NCI-H128 (cell line): ENCODE measurements around the gene TPGS2.
"Not testable (repeated sequence)": the region's sequence is repeated elsewhere in the genome, so short reads cannot be mapped to it uniquely, and the experiment has no call there.

Experiments
- DNase-seq: peaks from one replicate; lab custom pipeline; 2025; ENCODE audit not compliant: unreplicated experiment; lab: John Stamatoyannopoulos, UW

The TPGS2 gene

DNA sequence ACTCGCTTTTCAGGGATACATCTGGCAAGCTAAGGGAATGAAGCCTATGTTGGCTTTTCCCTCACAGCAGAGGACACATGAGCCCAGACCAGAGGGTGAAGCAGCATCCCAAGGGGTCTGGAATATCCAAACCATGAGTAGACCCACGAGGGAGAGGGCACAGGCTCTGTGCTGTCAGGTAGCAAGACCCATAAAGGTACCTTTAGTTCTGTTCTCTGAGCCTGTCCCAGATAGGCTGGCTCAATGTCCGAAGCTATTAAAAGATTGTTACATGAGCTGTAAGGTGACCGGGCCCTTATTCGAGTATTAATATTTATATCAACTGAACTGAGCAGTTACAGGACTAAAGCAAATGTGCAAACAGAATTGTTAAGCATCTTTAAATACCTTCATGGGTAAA is 52.2 kb downstream of the TPGS2 start:
- no peak for DNase-seq

DNA sequence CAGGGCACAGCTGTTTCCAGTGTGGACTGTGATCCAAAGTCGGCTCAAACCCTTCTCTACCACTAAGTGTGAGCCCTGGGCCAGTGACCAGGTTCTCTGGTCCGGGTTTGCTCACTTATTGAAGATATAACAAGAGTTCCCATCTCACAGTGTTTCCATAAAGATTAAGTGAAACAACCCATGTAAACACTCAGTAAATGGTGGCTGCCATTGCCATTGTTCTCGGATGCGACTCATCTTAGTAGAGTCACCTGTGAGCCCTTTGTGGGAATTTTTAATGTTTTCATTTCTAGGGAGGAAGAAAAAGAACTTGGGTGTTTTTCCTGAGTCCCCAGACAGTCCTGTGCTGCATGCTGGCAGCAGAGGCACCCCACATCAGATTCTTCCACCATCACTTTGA is 53.4 kb downstream of the TPGS2 start:
- DNase-seq, result no peak

DNA sequence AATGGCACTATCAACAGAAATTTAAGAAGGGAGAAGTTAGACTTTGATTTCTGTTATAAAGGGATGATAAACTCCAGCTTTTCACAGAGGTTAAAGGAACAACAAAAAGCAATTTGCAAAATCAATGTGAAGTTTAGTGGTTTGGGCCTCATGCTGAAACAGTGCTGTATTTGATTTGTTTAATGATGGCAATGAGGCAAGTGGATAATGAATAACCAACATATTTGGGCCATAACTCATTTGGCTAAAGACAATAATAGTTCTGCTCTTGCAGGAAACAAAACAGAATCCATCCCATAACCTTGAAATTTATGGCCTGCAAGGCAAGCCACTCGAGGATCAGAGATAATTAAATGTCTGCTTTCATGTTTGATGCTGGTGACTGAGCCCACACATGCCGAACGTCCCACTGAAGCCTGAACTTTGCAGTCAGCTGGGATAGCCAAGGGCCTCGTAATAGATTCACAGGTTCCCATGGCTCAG is 56.5 kb downstream of the TPGS2 start:
- no peak for DNase-seq

DNA sequence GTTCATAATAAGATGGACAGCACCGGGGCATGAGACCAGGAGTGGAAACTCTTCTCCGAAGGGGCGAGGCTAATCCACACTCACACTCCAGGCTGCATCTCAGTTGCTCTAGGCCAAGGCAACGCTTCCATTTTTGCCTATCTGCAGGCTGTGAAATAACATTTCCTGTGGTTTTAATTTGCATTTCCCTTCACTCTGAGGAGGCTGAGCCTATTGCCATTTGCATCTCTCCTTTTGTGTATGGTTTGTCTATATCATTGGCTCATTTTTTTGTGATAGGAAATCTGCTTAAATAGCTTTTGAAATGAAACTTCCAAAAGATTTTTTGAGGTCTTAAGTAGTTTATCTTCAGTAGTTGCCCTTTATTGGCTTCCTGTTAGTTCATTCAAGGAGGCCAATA is 57.6 kb downstream of the TPGS2 start:
- no peak for DNase-seq

GRCh38 chr18:36770315-36770946 is 58.4 kb downstream of the TPGS2 start:
- DNase-seq, result no peak

GRCh38 chr18:36769611-36770314 is 59.0 kb downstream of the TPGS2 start:
- DNase-seq, result no peak

DNA sequence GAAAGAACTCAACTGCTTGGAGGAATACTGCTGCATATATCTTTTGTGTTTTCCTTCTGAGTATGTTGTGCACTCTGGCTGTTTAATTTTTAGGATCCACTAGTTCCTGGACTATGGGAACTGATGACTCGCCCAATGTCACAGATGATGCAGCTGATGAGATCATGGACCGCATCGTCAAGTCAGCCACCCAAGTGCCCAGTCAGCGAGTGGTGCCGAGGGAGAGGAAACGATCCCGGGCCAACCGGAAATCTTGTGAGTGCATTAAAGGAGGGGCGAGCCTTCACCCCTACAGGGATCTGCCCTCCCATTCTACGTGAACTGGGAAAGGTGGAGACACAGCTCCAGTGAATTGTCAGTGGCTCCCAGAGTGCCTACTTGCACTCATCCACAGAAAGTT is 59.6 kb downstream of the TPGS2 start:
- no peak for DNase-seq

GRCh38 chr18:36766836-36767235 is 62.0 kb downstream of the TPGS2 start:
- DNase-seq, result no peak

DNA sequence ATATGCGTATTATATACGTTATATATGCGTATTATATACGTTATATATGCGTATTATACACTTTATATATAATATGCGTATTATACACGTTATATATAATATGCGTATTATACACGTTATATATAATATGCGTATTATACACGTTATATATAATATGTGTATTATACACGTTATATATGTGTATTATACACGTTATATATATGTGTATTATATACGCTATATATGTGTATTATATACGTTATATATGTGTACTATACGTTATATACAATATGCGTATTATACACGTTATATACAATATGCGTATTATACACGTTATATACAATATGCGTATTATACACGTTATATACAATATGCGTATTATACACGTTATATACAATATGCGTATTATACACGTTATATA is 65.8 kb downstream of the TPGS2 start:
- DNase-seq, result not testable (repeated sequence)

DNA sequence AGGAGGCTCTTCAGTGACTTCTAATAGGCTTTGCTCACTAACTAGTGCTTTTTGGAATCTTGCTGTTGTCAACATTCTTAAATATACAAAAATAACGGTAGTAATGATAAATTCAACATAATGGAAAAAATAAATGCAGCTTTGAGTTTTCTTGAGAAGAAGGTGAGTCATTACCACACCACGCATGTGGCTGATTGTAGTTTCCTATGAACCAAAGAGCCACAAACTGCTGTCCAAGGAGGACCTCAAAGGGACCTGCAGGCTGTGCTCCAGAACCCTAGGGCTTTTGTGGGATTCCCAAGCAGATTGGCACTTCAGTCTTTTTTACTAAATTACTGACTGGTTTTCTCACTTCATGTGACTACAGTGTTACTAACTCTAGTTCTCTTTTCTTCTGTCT is 66.7 kb downstream of the TPGS2 start:
- DNase-seq, result no peak

DNA sequence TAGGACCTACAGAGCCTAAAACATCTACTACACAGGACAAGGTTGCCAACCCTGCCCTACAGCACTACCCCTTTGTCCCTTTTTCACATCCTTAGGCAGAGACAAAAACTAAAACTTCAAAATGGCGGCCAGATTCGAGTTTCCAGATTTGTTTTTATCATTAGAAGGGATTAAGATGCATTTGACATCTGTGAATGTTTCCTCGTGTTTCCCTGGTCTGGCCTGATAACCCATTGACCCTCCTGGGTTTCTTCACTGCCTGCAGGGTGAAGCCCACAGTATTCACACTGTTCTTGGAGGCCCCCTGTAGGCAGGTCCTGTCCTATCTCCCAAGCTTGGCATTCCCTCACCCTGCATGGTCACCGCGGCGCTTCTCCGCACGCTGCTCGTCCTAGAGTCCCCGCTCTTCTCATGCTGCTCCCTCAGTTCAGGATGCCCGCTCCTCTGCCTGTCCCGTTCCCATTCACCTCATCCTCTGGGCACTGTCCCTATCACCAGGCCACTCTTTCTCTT is 67.6 kb downstream of the TPGS2 start:
- DNase-seq, result no peak

DNA sequence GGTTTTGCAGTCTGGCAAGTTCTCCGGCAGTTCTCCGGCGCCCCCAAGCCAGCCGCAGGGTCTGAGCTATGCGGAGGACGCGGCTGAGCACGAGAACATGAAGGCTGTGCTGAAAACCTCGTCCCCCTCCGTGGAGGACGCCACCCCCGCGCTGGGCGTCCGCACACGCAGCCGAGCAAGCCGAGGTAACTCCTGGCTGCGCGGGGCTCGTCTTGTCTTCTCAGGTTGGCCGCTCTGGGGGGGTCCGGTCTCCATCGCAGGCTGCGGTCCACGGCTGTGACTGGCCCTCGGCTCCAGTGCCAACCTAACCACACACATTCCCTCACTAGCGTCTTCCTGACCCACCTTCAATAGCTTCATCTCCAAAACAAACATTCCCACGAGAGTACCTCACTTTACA is 68.2 kb downstream of the TPGS2 start:
- DNase-seq, result no peak

DNA sequence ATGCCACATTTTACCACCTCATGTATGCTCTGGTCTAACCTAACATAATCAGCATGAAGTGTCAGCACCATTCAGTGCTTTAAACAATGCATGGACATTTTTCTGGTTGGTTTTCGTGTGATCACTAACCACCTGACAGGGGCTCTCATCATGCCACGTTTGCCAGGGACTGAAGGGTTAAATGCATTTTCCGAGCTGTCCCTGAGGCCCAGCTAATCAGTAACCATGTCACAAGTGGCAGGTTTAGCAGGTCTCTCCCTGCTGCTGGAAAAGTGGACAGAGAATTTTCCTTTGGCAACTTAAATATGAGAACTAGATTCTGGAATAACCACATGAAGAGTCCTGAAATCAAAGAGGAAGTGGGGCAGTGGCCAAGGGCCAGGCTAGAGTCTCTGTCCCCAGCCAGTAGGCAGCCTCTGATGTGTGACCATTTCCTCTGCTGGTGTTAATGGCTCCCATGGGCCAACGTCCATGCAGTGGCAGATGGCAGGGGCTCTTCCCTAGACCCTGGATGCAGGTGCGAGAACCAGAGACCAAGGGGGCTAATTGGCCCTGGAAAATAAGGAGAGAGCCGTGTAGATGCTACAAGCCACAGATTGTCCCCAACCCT is 69.5 kb downstream of the TPGS2 start:
- no peak for DNase-seq

DNA sequence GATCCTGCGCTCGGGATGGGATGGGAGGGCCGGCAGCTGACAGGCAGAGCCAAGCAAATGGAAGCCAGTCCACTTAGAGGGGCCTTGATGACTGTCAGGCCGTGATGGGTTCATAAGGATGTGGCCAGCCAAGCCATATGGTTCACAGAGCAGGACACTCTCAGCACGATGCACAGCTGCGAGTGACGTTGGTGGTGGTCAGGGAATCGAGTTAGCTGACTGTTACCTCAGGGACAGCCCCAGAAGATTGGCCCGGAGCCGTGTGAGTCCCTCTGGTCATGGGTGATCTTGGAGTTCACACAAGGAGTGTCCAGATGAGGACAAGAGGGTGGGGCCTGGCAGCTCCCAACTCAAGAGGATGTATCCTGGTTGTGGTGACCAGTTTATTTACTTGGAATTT is 70.2 kb downstream of the TPGS2 start:
- no peak for DNase-seq

DNA sequence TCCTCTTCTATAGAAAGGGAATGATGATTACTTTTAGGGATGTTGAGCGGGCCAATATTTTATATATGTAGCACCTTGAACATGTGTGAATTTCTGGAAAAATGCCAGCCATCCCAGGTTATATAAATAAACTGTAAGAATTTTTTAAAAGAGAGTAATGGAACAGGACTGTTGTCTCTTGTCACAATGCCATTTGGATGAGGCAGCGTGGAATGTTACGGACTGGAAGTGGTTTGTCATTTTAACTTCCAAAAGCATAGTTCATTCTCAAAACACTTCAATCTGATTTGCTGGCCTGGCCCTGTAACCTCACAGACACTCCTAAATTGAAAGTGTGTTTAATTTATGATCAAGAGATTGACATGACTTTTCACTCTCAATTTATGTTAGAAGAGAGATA is 70.8 kb downstream of the TPGS2 start:
- no peak for DNase-seq

DNA sequence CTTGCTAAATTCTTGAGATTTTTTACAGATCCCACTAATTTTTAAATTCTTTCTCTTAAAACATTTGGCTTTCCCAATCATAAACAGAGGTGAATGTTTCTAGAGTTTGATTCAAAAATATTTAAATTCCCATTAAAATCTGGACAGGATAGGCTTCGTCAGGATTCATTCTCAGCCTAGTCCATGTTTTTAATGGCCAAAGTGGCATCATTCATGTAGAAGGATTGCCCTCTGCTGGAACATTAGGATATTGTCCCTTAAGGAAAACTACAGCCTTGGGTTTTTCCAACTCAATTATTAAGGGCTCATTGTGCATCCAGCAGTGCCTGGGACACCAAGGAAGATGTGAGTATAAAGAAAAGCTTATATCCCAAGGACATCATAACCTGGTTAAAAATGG is 71.7 kb downstream of the TPGS2 start:
- peak; percentile 54 for DNase-seq

DNA sequence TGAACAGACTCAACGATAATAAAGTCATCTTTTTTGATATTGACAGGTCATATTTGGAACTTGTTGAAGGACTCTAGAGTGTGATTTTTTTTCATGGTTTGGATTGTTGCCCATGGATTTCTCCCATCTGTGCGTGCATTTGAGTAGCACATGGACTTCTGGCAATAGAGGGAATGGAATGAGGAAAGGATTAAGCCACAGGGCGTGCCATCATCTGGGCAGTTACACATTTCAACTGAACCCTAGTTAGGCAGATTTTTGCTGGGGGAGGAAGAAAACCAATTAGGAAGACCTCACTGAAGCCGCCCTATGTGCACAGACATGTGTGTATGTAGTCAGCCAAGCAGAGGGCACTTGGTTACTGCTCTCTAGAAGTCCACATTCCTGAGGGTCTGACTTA is 72.6 kb downstream of the TPGS2 start:
- no peak for DNase-seq

- DNase-seq, result no peak
Observed at GRCh38 chr18:36752929-36753865, 75.6 kb downstream of the TPGS2 start.

- DNase-seq, result no peak
Observed at GRCh38 chr18:36745219-36745975, 83.4 kb downstream of the TPGS2 start.

GRCh38 chr18:36744261-36744876 is 84.4 kb downstream of the TPGS2 start:
- no peak for DNase-seq
